Astrocyte of the cerebellum (primary cell): ENCODE data around the gene GABPA.
"Not testable (repeated sequence)": the region's sequence is repeated elsewhere in the genome, so short reads cannot be mapped to it uniquely, and the experiment has no call there.

Source experiments
- DNase-seq: peaks from one replicate; pipeline ENCODE4 v3.0.0-alpha.2; 2011; ENCODE audit warnings: low read depth
- H3K4me3 ChIP-seq: 2 replicates; pipeline ENCODE4 v1.5.1; 2011; ENCODE audit warnings: mild to moderate bottlenecking, low read depth, low read length, moderate library complexity
- CTCF ChIP-seq: IDR thresholded peaks from 2 replicates; pipeline ENCODE4 v1.5.1; 2012; ENCODE audit warnings: low read length, low read depth, moderate library complexity, mild to moderate bottlenecking; ENCODE audit errors: missing control alignments
- in situ Hi-C: cut with HindIII; loops from 2 replicates; pipeline ENCODE4 v1.10.0; 2017; ENCODE audit warnings: low sequenced_read_pairs

Gene GABPA

GRCh38 chr21:25701529-25701928 is 33.2 kb upstream of the GABPA start:
- H3K4me3 ChIP-seq = no peak overlapping the region
- DNase-seq = no peak
- TF ChIP-seq CTCF = no peak
- in situ Hi-C loops = no loop called here

- DNase-seq = peak; percentile 26
- TF ChIP-seq CTCF = peak; percentile 74
- in situ Hi-C loops = no loop called here
- H3K4me3 ChIP-seq = no peak overlapping the region
Measured at GRCh38 chr21:25708467-25709065, 26.2 kb upstream of the GABPA start.

GRCh38 chr21:25709684-25710265 is 25.0 kb upstream of the GABPA start:
- in situ Hi-C loops = loop anchor here (10.0 kb wide), 1 partner anchor 85 kb away; no protein-coding TSS in a partner anchor
- no peak for DNase-seq
- TF ChIP-seq CTCF = no peak
- no peak overlapping the region for H3K4me3 ChIP-seq

GRCh38 chr21:25710550-25710949 is 24.2 kb upstream of the GABPA start:
- DNase-seq = no peak
- no peak overlapping the region for H3K4me3 ChIP-seq
- no peak for TF ChIP-seq CTCF
- in situ Hi-C loops = loop anchor here (10.0 kb wide), 1 partner anchor 86 kb away; no protein-coding TSS in a partner anchor

- H3K4me3 ChIP-seq, DNase-seq: not testable (repeated sequence)
- in situ Hi-C loops = loop anchor here (10.0 kb wide), 1 partner anchor 89 kb away; no protein-coding TSS in a partner anchor
Measured at GRCh38 chr21:25714066-25714465, 20.7 kb upstream of the GABPA start.

- H3K4me3 ChIP-seq = no peak overlapping the region
Measured at GRCh38 chr21:25717491-25718147, 17.2 kb upstream of the GABPA start.

More at GRCh38 chr21:25717491-25718147, 17.2 kb upstream of the GABPA start:
- in situ Hi-C loops = loop anchor here (10.0 kb wide), 1 partner anchor 93 kb away; no protein-coding TSS in a partner anchor
- no peak for TF ChIP-seq CTCF
- DNase-seq = no peak
